ENCODE results near the gene SDC3.

GRCh38 chr1:30871276-30871871, 37.2 kb downstream of the SDC3 start:
- TF ChIP-seq CTCF (IDR thresholded peaks at IDR 0.05) (no peak), POLR2A (IDR thresholded peaks at IDR 0.05; ENCODE audit: low read depth) (no peak)

Data from esophagus muscularis mucosa (tissue), 3 donors.